GM21528 (cell line): Measurements from ENCODE around the gene POLR1D.

ENCODE experiments used
- ATAC-seq: cut with Tn5 transposase; IDR thresholded peaks from one replicate; pipeline ENCODE4 v1.9.1; 2021; ENCODE audit warnings: mild to moderate bottlenecking, moderate library complexity; ENCODE audit not compliant: unreplicated experiment, low FRiP score

Gene POLR1D

GRCh38 chr13:27637289-27637626, 15.6 kb downstream of the POLR1D start:
- ATAC-seq = no peak

- no peak for ATAC-seq
These were observed 16.3 kb downstream of the POLR1D start for GRCh38 chr13:27638001-27638400.

- no peak for ATAC-seq
These were observed 16.8 kb downstream of the POLR1D start for GRCh38 chr13:27638521-27638920.

GRCh38 chr13:27639186-27639585, 17.5 kb downstream of the POLR1D start:
- no peak for ATAC-seq

- ATAC-seq = no peak
These were observed 20.2 kb downstream of the POLR1D start for GRCh38 chr13:27641711-27642502.

- ATAC-seq = no peak
These were observed 21.8 kb downstream of the POLR1D start for GRCh38 chr13:27643334-27644132.

GRCh38 chr13:27644302-27644701, 22.6 kb downstream of the POLR1D start:
- ATAC-seq = no peak

- no peak for ATAC-seq
These were observed 28.6 kb downstream of the POLR1D start for GRCh38 chr13:27650312-27650711.

- ATAC-seq = no peak
These were observed 32.4 kb downstream of the POLR1D start for GRCh38 chr13:27654059-27654458.

- ATAC-seq = no peak
These were observed 33.1 kb downstream of the POLR1D start for GRCh38 chr13:27654816-27655215.

- ATAC-seq = no peak
These were observed 36.0 kb downstream of the POLR1D start for GRCh38 chr13:27657724-27658123.

- no peak for ATAC-seq
These were observed 36.9 kb downstream of the POLR1D start for GRCh38 chr13:27658546-27658945.

- ATAC-seq = no peak
These were observed 37.6 kb downstream of the POLR1D start for GRCh38 chr13:27659145-27659865.

- no peak for ATAC-seq
These were observed 38.8 kb downstream of the POLR1D start for GRCh38 chr13:27660511-27660910.

- no peak for ATAC-seq
These were observed 39.3 kb downstream of the POLR1D start for GRCh38 chr13:27661017-27661416.

GRCh38 chr13:27662738-27663470, 41.2 kb downstream of the POLR1D start:
- no peak for ATAC-seq

- no peak for ATAC-seq
These were observed 42.3 kb downstream of the POLR1D start for GRCh38 chr13:27663947-27664346.

GRCh38 chr13:27665333-27665732, 43.6 kb downstream of the POLR1D start:
- ATAC-seq = no peak

GRCh38 chr13:27665761-27666160, 44.1 kb downstream of the POLR1D start:
- no peak for ATAC-seq

- no peak for ATAC-seq
These were observed 45.3 kb downstream of the POLR1D start for GRCh38 chr13:27666951-27667350.

GRCh38 chr13:27667946-27668345, 46.3 kb downstream of the POLR1D start:
- ATAC-seq = no peak
